ENCODE data around the gene DGCR2. TPM values are rescaled to one million over a fixed set of nuclear protein-coding genes. Genes with fewer than 3 reads are reported as not detected.
A peak's percentile ranks its signal among the peaks of the same experiment; 100 is the strongest.
"Not testable (repeated sequence)": the region's sequence is repeated elsewhere in the genome, so short reads cannot be mapped to it uniquely, and the experiment has no call there.

The DGCR2 gene, protein sequence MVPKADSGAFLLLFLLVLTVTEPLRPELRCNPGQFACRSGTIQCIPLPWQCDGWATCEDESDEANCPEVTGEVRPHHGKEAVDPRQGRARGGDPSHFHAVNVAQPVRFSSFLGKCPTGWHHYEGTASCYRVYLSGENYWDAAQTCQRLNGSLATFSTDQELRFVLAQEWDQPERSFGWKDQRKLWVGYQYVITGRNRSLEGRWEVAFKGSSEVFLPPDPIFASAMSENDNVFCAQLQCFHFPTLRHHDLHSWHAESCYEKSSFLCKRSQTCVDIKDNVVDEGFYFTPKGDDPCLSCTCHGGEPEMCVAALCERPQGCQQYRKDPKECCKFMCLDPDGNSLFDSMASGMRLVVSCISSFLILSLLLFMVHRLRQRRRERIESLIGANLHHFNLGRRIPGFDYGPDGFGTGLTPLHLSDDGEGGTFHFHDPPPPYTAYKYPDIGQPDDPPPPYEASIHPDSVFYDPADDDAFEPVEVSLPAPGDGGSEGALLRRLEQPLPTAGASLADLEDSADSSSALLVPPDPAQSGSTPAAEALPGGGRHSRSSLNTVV
- polyA plus RNA-seq (2013, experiment 1 of 4) = 63.5 TPM
- 70.2 TPM for polyA plus RNA-seq (2013, experiment 2 of 4)
- 42.2 TPM for polyA plus RNA-seq (2013, experiment 3 of 4)
- 48.3 TPM for polyA plus RNA-seq (2013, experiment 4 of 4)

DNA sequence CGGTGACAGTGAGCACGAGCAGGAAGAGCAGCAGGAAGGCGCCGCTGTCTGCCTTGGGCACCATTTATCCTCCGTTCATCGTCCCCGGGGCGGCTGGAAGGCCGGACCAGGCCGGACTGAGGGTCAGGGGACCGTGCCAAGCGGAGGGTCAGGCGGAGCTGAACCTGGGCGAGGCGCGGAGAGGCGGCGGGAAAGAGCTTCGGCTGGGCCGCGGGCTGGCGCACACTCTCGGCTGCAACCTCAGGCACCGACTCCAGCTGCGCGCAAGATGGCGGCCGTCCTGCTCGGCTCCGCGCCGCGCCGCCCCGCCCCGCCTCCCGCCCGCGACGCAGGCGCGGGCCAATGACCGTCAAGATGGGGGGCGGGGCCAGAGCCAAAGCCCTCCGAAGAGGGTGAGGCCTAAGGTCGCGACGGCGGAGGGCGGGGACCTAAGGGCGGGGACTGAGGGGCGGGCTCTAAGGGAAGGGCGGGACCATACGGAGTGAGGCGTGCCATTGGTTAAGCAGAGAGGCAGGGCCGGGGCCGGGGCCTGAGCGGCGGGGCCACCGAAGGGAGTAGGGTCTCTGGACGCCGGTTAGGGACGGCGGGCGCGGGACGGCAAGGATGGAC lies at the start of gene DGCR2:
DGCR2 (minus strand) TSS at position 270 of the 609 bp plus-strand sequence; CDS start at position 64, 206 bp downstream.
- peaks cover 8% of the 10 kb centered on the region for H3K4me1 ChIP-seq (ENCODE audit: control insufficient read depth, insufficient read depth, low read length)
- no peaks in the 10 kb centered on the region for H3K9me3 ChIP-seq (ENCODE audit: control insufficient read depth, low read length)
- H3K27ac ChIP-seq (ENCODE audit: insufficient read depth, low read depth, low read length, poor library complexity, severe bottlenecking) = peak within 1 kb of the TSS; percentile 67
- peak within 1 kb of the TSS; percentile 96 for H3K4me3 ChIP-seq (ENCODE audit: insufficient read depth, low read depth, low read length)
- WGBS, 2 experiments = 0% methylated on average over 67 of the region's 67 CpGs
- no peaks in the 10 kb centered on the region for H3K36me3 ChIP-seq (ENCODE audit: control insufficient read depth, insufficient read depth, low read length)
- no peaks in the 10 kb centered on the region for H3K27me3 ChIP-seq (ENCODE audit: control insufficient read depth, insufficient read depth, low read length, poor library complexity, severe bottlenecking)

- WGBS, 2 experiments = 75 to 77% methylated on average over 7 of the region's 7 CpGs
- Histone ChIP-seq H3K36me3 (ENCODE audit: control insufficient read depth, insufficient read depth, low read length) (no peaks in the 10 kb centered on the region), H3K27me3 (ENCODE audit: control insufficient read depth, insufficient read depth, low read length, poor library complexity, severe bottlenecking) (peaks cover 58% of the 10 kb centered on the region), H3K9me3 (ENCODE audit: control insufficient read depth, low read length) (no peaks in the 10 kb centered on the region), H3K4me1 (ENCODE audit: control insufficient read depth, insufficient read depth, low read length) (peaks cover 25% of the 10 kb centered on the region), H3K4me3 (ENCODE audit: insufficient read depth, low read depth, low read length) (no peak overlapping the region), H3K27ac (ENCODE audit: insufficient read depth, low read depth, low read length, poor library complexity, severe bottlenecking) (no peak overlapping the region)
These were observed 47.7 kb upstream of the DGCR2 start for GRCh38 chr22:19169947-19170318.

DNA sequence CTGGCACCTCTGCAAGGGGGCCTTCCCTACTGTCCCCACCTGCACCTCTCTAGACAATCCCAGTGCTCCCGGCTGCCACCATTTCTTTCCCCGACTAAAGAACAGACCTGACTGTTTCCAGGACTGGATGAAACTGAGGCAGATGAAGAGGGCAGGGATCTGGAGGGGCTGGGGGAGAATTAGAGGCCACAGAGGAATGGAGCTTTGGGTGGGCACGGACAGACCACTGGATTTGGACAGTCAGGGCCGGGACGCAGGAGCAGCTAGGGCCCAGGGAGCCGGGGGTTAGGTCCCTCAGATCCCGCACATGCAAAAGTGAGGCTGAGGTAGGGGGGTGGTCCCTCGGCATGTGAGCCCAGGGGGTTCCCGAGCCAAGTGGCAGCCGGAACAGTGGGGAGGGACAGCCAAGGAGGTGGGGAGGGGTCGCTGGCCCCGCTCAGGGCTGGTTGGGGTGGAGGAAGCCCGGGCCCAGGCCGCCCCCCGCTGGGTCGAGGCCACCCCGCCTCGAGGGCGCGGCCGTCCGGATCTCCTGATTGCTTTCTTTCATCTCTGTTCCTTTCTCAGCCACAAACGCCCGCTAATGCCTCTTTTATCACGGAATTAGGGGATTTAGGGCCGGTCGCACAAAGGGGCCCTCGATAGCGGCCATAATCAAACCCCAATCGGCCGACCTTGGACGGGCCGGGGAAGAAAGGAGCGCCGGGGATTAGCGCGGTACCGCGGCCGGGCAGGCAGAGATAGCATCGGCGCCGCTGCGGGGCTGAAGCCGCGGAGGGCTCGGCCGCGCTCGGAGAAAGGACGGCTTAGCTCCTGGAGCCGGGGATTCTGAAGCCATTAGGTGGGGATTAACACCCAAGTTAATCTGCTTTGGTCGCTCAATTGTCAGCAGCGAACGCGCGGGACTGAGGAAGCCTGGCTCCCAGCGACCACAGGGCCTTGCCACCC lies 47.1 kb upstream of the DGCR2 start:
- peaks cover 58% of the 10 kb centered on the region for H3K27me3 ChIP-seq (ENCODE audit: control insufficient read depth, insufficient read depth, low read length, poor library complexity, severe bottlenecking)
- no peaks in the 10 kb centered on the region for H3K36me3 ChIP-seq (ENCODE audit: control insufficient read depth, insufficient read depth, low read length)
- 9 to 10% methylated on average over 58 of the region's 58 CpGs for WGBS, 2 experiments
- peaks cover 25% of the 10 kb centered on the region for H3K4me1 ChIP-seq (ENCODE audit: control insufficient read depth, insufficient read depth, low read length)
- H3K4me3 ChIP-seq (ENCODE audit: insufficient read depth, low read depth, low read length) = peak overlapping the region; percentile 3
- peak overlapping the region; percentile 42 for H3K27ac ChIP-seq (ENCODE audit: insufficient read depth, low read depth, low read length, poor library complexity, severe bottlenecking)
- no peaks in the 10 kb centered on the region for H3K9me3 ChIP-seq (ENCODE audit: control insufficient read depth, low read length)

DNA sequence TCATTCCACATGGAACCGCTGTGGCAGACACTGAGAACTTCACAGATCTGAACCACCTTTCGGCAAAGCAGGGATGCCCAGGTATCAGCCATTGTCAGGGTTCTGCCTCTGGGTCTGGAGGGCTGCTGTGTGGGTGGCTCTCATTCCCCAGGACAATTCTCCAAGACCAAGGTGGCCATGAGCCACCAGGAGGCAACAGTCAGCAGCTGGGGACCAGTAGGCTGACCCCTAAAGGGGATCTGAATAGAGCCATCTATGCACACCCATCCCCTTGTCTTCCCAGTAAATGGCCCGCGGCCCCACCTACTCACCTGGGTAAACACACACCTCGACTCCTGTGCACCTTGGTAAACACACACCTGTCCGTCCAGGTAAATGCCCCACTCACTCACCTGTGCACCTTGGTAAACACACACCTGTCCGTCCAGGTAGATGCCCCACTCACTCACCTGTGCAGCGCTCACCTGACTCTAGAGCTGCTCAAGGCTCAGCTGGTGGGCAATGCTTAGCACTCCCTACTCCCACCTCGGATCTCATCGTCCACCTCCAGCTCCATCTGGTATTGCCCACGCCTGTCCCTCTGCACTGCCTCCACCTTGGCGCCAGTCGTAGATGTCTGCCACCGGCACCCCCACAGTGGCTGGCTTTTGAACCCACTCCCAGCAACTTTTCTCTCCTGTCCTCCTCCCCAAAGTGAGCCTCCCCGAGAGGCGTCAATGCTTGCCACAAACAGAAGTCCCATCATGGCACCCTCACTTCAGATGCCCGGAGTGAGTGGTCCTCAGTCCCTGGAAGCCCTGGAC lies 46.1 kb upstream of the DGCR2 start:
- Histone ChIP-seq H3K36me3 (ENCODE audit: control insufficient read depth, insufficient read depth, low read length) (no peaks in the 10 kb centered on the region), H3K4me3 (ENCODE audit: insufficient read depth, low read depth, low read length) (no peak overlapping the region), H3K4me1 (ENCODE audit: control insufficient read depth, insufficient read depth, low read length) (peaks cover 25% of the 10 kb centered on the region), H3K9me3 (ENCODE audit: control insufficient read depth, low read length) (no peaks in the 10 kb centered on the region), H3K27me3 (ENCODE audit: control insufficient read depth, insufficient read depth, low read length, poor library complexity, severe bottlenecking) (peaks cover 58% of the 10 kb centered on the region), H3K27ac (ENCODE audit: insufficient read depth, low read depth, low read length, poor library complexity, severe bottlenecking) (no peak overlapping the region)
- WGBS, 2 experiments = 76 to 78% methylated on average over 17 of the region's 17 CpGs

GRCh38 chr22:19167106-19167869 lies 45.1 kb upstream of the DGCR2 start:
- 75 to 80% methylated on average over 13 of the region's 13 CpGs for WGBS, 2 experiments

DNA sequence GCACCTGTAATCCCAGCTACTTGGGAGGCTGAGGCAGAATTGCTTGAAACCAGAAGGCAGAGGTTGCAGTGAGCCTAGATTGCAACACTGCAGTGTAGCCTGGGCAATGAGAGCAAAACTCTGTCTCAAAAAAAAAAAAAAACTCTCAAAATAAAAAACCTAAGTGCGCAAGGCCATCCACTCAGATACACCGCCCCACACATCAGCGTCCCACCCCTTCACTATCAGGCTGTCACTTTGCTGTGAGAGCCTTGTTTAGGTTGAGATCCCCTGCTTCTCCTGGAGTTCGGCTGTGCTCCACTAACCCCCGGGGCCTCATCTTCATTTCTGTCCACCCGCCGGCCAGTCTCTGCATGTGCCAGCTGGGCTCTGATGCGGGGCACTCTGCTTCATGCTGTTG lies 44.2 kb upstream of the DGCR2 start:
- Histone ChIP-seq H3K9me3 (ENCODE audit: control insufficient read depth, low read length) (no peaks in the 10 kb centered on the region), H3K4me3 (ENCODE audit: insufficient read depth, low read depth, low read length) (no peak overlapping the region), H3K27me3 (ENCODE audit: control insufficient read depth, insufficient read depth, low read length, poor library complexity, severe bottlenecking) (peaks cover 66% of the 10 kb centered on the region), H3K4me1 (ENCODE audit: control insufficient read depth, insufficient read depth, low read length) (peaks cover 19% of the 10 kb centered on the region), H3K27ac (ENCODE audit: insufficient read depth, low read depth, low read length, poor library complexity, severe bottlenecking) (no peak overlapping the region), H3K36me3 (ENCODE audit: control insufficient read depth, insufficient read depth, low read length) (no peaks in the 10 kb centered on the region)
- 86% methylated on average over 8 of the region's 8 CpGs for WGBS, 2 experiments

More at GRCh38 chr22:19167106-19167869, 45.1 kb upstream of the DGCR2 start:
- peaks cover 58% of the 10 kb centered on the region for H3K27me3 ChIP-seq (ENCODE audit: control insufficient read depth, insufficient read depth, low read length, poor library complexity, severe bottlenecking)
- H3K27ac ChIP-seq (ENCODE audit: insufficient read depth, low read depth, low read length, poor library complexity, severe bottlenecking) = no peak overlapping the region
- no peak overlapping the region for H3K4me3 ChIP-seq (ENCODE audit: insufficient read depth, low read depth, low read length)
- H3K4me1 ChIP-seq (ENCODE audit: control insufficient read depth, insufficient read depth, low read length) = peaks cover 20% of the 10 kb centered on the region
- H3K9me3 ChIP-seq (ENCODE audit: control insufficient read depth, low read length) = no peaks in the 10 kb centered on the region
- H3K36me3 ChIP-seq (ENCODE audit: control insufficient read depth, insufficient read depth, low read length) = no peaks in the 10 kb centered on the region

- 87 to 95% methylated on average over 5 to 6 of the region's 6 CpGs for WGBS, 2 experiments
- H3K9me3 ChIP-seq (ENCODE audit: control insufficient read depth, low read length) = no peaks in the 10 kb centered on the region
- peaks cover 3% of the 10 kb centered on the region for H3K4me1 ChIP-seq (ENCODE audit: control insufficient read depth, insufficient read depth, low read length)
- H3K4me3 ChIP-seq (ENCODE audit: insufficient read depth, low read depth, low read length) = no peak overlapping the region
- no peaks in the 10 kb centered on the region for H3K36me3 ChIP-seq (ENCODE audit: control insufficient read depth, insufficient read depth, low read length)
- peaks cover 55% of the 10 kb centered on the region for H3K27me3 ChIP-seq (ENCODE audit: control insufficient read depth, insufficient read depth, low read length, poor library complexity, severe bottlenecking)
- no peak overlapping the region for H3K27ac ChIP-seq (ENCODE audit: insufficient read depth, low read depth, low read length, poor library complexity, severe bottlenecking)
These were observed 42.2 kb upstream of the DGCR2 start for GRCh38 chr22:19164425-19164824.

GRCh38 chr22:19158649-19159048 lies 36.4 kb upstream of the DGCR2 start:
- not testable (repeated sequence) for H3K4me1 ChIP-seq (ENCODE audit: control insufficient read depth, insufficient read depth, low read length); H3K36me3 ChIP-seq (ENCODE audit: control insufficient read depth, insufficient read depth, low read length); H3K9me3 ChIP-seq (ENCODE audit: control insufficient read depth, low read length); H3K27ac ChIP-seq (ENCODE audit: insufficient read depth, low read depth, low read length, poor library complexity, severe bottlenecking); H3K4me3 ChIP-seq (ENCODE audit: insufficient read depth, low read depth, low read length)
- 88 to 92% methylated on average over 11 of the region's 11 CpGs for WGBS, 2 experiments
- H3K27me3 ChIP-seq (ENCODE audit: control insufficient read depth, insufficient read depth, low read length, poor library complexity, severe bottlenecking) = peaks cover 36% of the 10 kb centered on the region

DNA sequence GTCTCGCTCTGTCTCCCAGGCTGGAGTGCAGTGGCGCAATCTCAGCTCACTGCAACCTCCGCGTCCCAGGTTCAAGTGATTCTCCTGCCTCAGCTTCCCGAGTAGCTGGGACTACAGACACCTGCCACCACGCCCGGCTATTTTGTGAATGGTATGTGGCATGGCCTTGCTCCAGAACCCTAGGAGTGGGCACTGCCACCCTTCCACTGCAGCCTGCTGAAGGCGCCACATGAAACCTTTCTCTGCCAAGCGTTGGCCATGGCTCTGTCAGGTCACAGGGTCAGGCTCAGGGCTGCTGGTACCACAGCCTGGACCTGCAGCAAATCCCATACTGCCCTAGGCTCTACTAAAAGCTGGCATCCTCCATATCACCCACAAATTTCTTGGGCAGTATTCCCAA lies 33.9 kb upstream of the DGCR2 start:
- H3K27me3 ChIP-seq (ENCODE audit: control insufficient read depth, insufficient read depth, low read length, poor library complexity, severe bottlenecking) = peaks cover 51% of the 10 kb centered on the region
- H3K4me3 ChIP-seq (ENCODE audit: insufficient read depth, low read depth, low read length); H3K27ac ChIP-seq (ENCODE audit: insufficient read depth, low read depth, low read length, poor library complexity, severe bottlenecking); H3K4me1 ChIP-seq (ENCODE audit: control insufficient read depth, insufficient read depth, low read length); H3K9me3 ChIP-seq (ENCODE audit: control insufficient read depth, low read length); H3K36me3 ChIP-seq (ENCODE audit: control insufficient read depth, insufficient read depth, low read length): not testable (repeated sequence)
- WGBS, 2 experiments = 87 to 91% methylated on average over 9 of the region's 9 CpGs

Data from ectodermal cell (in vitro differentiated cells).